Pancreas (tissue), 10 donors: ENCODE measurements around the gene RAB24. TPM values are rescaled to one million over a fixed set of nuclear protein-coding genes. Genes with fewer than 3 reads are reported as not detected.

Experiments
- ATAC-seq, 4 donors: fragments of 200-7000 bp; cut with Tn5 transposase; one replicate each; pipeline versions ENCODE4 v1.8.0 to v1.9.1; 2020; ENCODE audit warnings: mild to moderate bottlenecking in 4 of 4, moderate library complexity in 4 of 4
- DNase-seq, 6 donors: peaks; one replicate each; pipeline ENCODE4 v3.0.0-alpha.2; 2020
- FAIRE-seq: peaks from 2 replicates; lab custom pipeline; 2012; peaks lifted over from hg19 to GRCh38; lab: Jason Lieb, UNC
- H3K27ac ChIP-seq, 4 donors: fragments of 200-600 bp; sonication (generic); 1 replicate in 3 of 4; 2 replicates in 1 of 4; pipeline versions ENCODE4 v1.5.0 to v1.8.0; 2020
- H3K27me3 ChIP-seq, 4 donors: fragments of 200-600 bp; one replicate each; pipeline ENCODE4 v1.8.0; 2021
- H3K36me3 ChIP-seq, 3 donors: fragments of 200-600 bp; sonication (generic) in 1 of 3; one replicate each; pipeline versions ENCODE4 v1.5.0 to v1.8.0; 2020 to 2021
- H3K4me1 ChIP-seq, 3 donors: fragments of 200-600 bp; one replicate each; pipeline ENCODE4 v1.8.0; 2021
- H3K4me3 ChIP-seq, 4 donors: fragments of 200-600 bp; sonication (generic) in 2 of 4; one replicate each; pipeline versions ENCODE4 v1.5.0 to v1.8.0; 2020 to 2021
- H3K9me3 ChIP-seq, 4 donors: fragments of 200-600 bp; one replicate each; pipeline ENCODE4 v1.8.0; 2021
- CTCF ChIP-seq, 4 donors: fragments of 200-600 bp; sonication (generic) in 3 of 4; IDR thresholded peaks; one replicate each; pipeline versions ENCODE4 v1.5.0 to v1.8.0; 2021; ENCODE audit warnings: antibody characterized with exemption in 4 of 4
- WGBS, 2 donors: extraction: QIAGEN DNeasy Blood & Tissue Kit; methylation state at CpG; one replicate each; pipeline ENCODE4 v1.1.7; 2013; 5-methylcytosine and 5-hydroxymethylcytosine counted together
- intact Hi-C, 3 donors: fragments of 100-400 bp; cut with DNase I; formaldehyde crosslinking; loops; one replicate each; pipeline versions ENCODE4 v1.11.1 to v1.14.2; 2022
- polyA plus RNA-seq, 2 donors: library from polyadenylated mRNA; stranded (reverse); fragments of 200-250 nt; gene quantifications; one replicate each; pipeline ENCODE4 v1.2.3, GENCODE V29; 2013
- total RNA-seq, 6 donors: library from RNA; stranded (reverse); fragmentation: NEBNext Ultra II Directional in 4 of 6; extraction: Animal tissue kit (Norgen Biotek cat#: 25700) in 4 of 6; gene quantifications; one replicate each; pipeline versions ENCODE4 v1.2.1 to v1.2.4, GENCODE V29; 2021 to 2023
- donor health status: healthy with polysubstance abuse.
- donor health status: DM: no; HTN: no; CAD: no; lungs with moderate emphysema.
- donor health status: DM: no; HTN: no; CAD: no.
- donor health status: control.
- donor health status: control.
- donor health status: Bipolar disorder and iron deficiency.
- donor health status: DM: yes; HTN: yes; CAD: no.
- donor health status: DM: no; HTN: no; CAD: no.
- donor health status: DM: no; HTN: no; CAD: no.
- donor health status: DM: yes; HTN: yes; CAD: no.

Gene RAB24
- total and polyA plus RNA-seq, 8 donors = 34.5 to 160 (median 38.6) TPM

GRCh38 chr5:177320879-177321278, 17.4 kb upstream of the RAB24 start:
- Histone ChIP-seq H3K36me3 (no peaks in the 10 kb centered on the region), H3K4me1 (peaks cover 7 to 10% (median 8%) of the 10 kb centered on the region in 3 donors), H3K27me3 (no peaks in the 10 kb centered on the region), H3K4me3 (no peak overlapping the region), H3K9me3 (no peaks in the 10 kb centered on the region), H3K27ac (no peak overlapping the region)
- DNase-seq (peak in 2 of 6 donors; percentile 10 to 26), ATAC-seq (peak in 2 of 4 donors; percentile 16 to 36), FAIRE-seq (no peak)
- no peak for TF ChIP-seq CTCF (IDR thresholded peaks at IDR 0.05)
- intact Hi-C loops = no loop called here
- 93 to 95% methylated on average over 7 of the region's 7 CpGs for WGBS, 2 donors

- Histone ChIP-seq H3K4me1 (peaks cover 0 to 4% (median 4%) of the 10 kb centered on the region in 3 donors), H3K36me3 (no peaks in the 10 kb centered on the region), H3K4me3 (no peak overlapping the region), H3K27me3 (no peaks in the 10 kb centered on the region), H3K9me3 (no peaks in the 10 kb centered on the region), H3K27ac (no peak overlapping the region)
- TF ChIP-seq CTCF (IDR thresholded peaks at IDR 0.05) = no peak
- WGBS, 2 donors = 93 to 95% methylated on average over 14 of the region's 14 CpGs
- DNase-seq = peak in 1 of 6 donors; percentile 35
- no peak for FAIRE-seq
- no peak for ATAC-seq
- intact Hi-C loops = loop anchor here in 1 of 3 donors (10.0 kb wide), 2 partner anchors 65 to 135 kb away; partner anchors contain the start of gene SLC34A1
Measured at GRCh38 chr5:177319913-177320588, 16.5 kb upstream of the RAB24 start.

- peak; percentile 85 to 93 (median 90) for ATAC-seq
- Histone ChIP-seq H3K9me3 (no peaks in the 10 kb centered on the region), H3K4me1 (peaks cover 0 to 4% (median 4%) of the 10 kb centered on the region in 3 donors), H3K4me3 (no peak overlapping the region), H3K27ac (no peak overlapping the region), H3K27me3 (no peaks in the 10 kb centered on the region), H3K36me3 (no peaks in the 10 kb centered on the region)
- TF ChIP-seq CTCF (IDR thresholded peaks at IDR 0.05) = peak; percentile 69 to 86 (median 78)
- WGBS, 2 donors = 7 to 11% methylated on average over 7 of the region's 7 CpGs
- peak in 5 of 6 donors; percentile 82 to 87 (median 85) for DNase-seq
- no peak for FAIRE-seq
- intact Hi-C loops = loop anchor here in 1 of 3 donors (10.0 kb wide), 2 partner anchors 67 to 137 kb away; partner anchors contain the start of gene SLC34A1
Measured at GRCh38 chr5:177317959-177318377, 14.4 kb upstream of the RAB24 start.

GRCh38 chr5:177316005-177316404, 12.5 kb upstream of the RAB24 start:
- ATAC-seq = no peak
- no peak for FAIRE-seq
- Histone ChIP-seq H3K9me3 (no peaks in the 10 kb centered on the region), H3K4me3 (no peak overlapping the region), H3K4me1 (peaks cover 0 to 16% (median 14%) of the 10 kb centered on the region in 3 donors), H3K36me3 (no peaks in the 10 kb centered on the region), H3K27ac (no peak overlapping the region), H3K27me3 (no peaks in the 10 kb centered on the region)
- WGBS, 2 donors = 94 to 98% methylated on average over 3 of the region's 3 CpGs
- no peak for TF ChIP-seq CTCF (IDR thresholded peaks at IDR 0.05)
- intact Hi-C loops = loop anchor here in 1 of 3 donors (10.0 kb wide), 2 partner anchors 69 to 139 kb away; partner anchors contain the start of gene SLC34A1
- DNase-seq = no peak
